HepG2 (cell line): ENCODE measurements around the gene RSPH1. TPM values are rescaled to one million over a fixed set of nuclear protein-coding genes. Genes with fewer than 3 reads are reported as not detected.

Experiments used
- ATAC-seq: fragments of 200-7000 bp; cut with Tn5 transposase; 3 replicates; pipeline ENCODE4 v1.9.1; 2020; ENCODE audit warnings: mild to moderate bottlenecking, moderate library complexity
- BruUV-seq: library from RNA; stranded (reverse); fragments of 400-500 nt; replicated peaks from 2 replicates; lab custom pipeline; 2021; lab: Mats Ljungman, UMichigan
- CTCF ChIA-PET: fragments of 300-600 bp; formaldehyde crosslinking; extraction: SDS; loops from one replicate; lab custom pipeline; 2021; ENCODE audit warnings: low total read pairs, inconsistent platforms, low intra/inter-chr PET ratio; lab: Yijun Ruan, JAX
- POLR2A ChIA-PET: fragments of 350-600 bp; sonication (Branson Sonifier 250); formaldehyde crosslinking; loops from one replicate; lab custom pipeline; 2020; ENCODE audit warnings: antibody characterized with exemption, inconsistent platforms; lab: Yijun Ruan, JAX
- DNase-seq: peaks from one replicate; pipeline ENCODE4 v3.0.0-alpha.2; 2015; ENCODE audit warnings: low spot score
- FAIRE-seq: peaks from 3 replicates; lab custom pipeline; 2011; peaks lifted over from hg19 to GRCh38; lab: Jason Lieb, UNC
- H2AFZ ChIP-seq: one replicate; pipeline ENCODE4 v1.6.1; 2011; ENCODE audit warnings: low read length, inconsistent platforms
- H3K27ac ChIP-seq: fragments of 300-600 bp; 3 replicates; pipeline ENCODE4 v1.8.0; 2011; ENCODE audit warnings: mixed run types, mild to moderate bottlenecking, mixed read lengths, low read length, inconsistent platforms; ENCODE audit not compliant: insufficient read depth; ENCODE audit errors: extremely low read length
- H3K27me3 ChIP-seq, 2 experiments: fragments of 200-600 bp in 1 of 2; 2 replicates in 1 of 2; 3 replicates in 1 of 2; pipeline versions ENCODE4 v1.6.0 to v1.8.0; 2011; ENCODE audit warnings: low read length in 2 of 2, mild to moderate bottlenecking in 2 of 2, moderate library complexity in 2 of 2, inconsistent platforms in 1 of 2; ENCODE audit not compliant: insufficient read depth in 2 of 2, control insufficient read depth in 1 of 2
- H3K36me3 ChIP-seq, 2 experiments: fragments of 200-600 bp in 1 of 2; replicated peaks in 1 of 2; 2 replicates in 1 of 2; 3 replicates in 1 of 2; pipeline versions ENCODE4 v1.5.1 to v1.8.0; 2011; ENCODE audit warnings: low read length in 2 of 2, inconsistent platforms in 1 of 2; ENCODE audit not compliant: insufficient read depth in 2 of 2, control insufficient read depth in 1 of 2
- H3K4me1 ChIP-seq: 2 replicates; pipeline ENCODE4 v1.5.1; 2012; ENCODE audit warnings: low read length, inconsistent platforms; ENCODE audit not compliant: insufficient read depth
- H3K4me2 ChIP-seq: 2 replicates; pipeline ENCODE4 v1.6.0; 2011; ENCODE audit warnings: low read depth, low read length, inconsistent platforms
- H3K4me3 ChIP-seq, 3 experiments: fragments of 200-600 bp in 1 of 3; sonication (generic), shearing (Covaris generic) in 1 of 3; replicated peaks in 1 of 3; 2 replicates each; pipeline ENCODE4 v1.5.1; 2011 to 2016; ENCODE audit warnings: low read length in 3 of 3, inconsistent platforms in 2 of 3, low read depth in 2 of 3, mild to moderate bottlenecking in 2 of 3, control low read depth in 1 of 3, mixed read lengths in 1 of 3; ENCODE audit not compliant: insufficient read depth in 1 of 3
- H3K79me2 ChIP-seq: one replicate; pipeline ENCODE4 v1.6.1; 2011; ENCODE audit warnings: low read length, inconsistent platforms; ENCODE audit not compliant: insufficient read depth
- H3K9ac ChIP-seq: 2 replicates; pipeline ENCODE4 v1.6.0; 2011; ENCODE audit warnings: mild to moderate bottlenecking, low read depth, low read length, inconsistent platforms; ENCODE audit not compliant: insufficient read depth
- H3K9me3 ChIP-seq: 2 replicates; pipeline ENCODE4 v1.5.1; 2012; ENCODE audit warnings: mild to moderate bottlenecking, low read length
- H4K20me1 ChIP-seq: 2 replicates; pipeline ENCODE4 v1.6.0; 2011; ENCODE audit warnings: inconsistent platforms, mild to moderate bottlenecking, low read length, moderate library complexity; ENCODE audit not compliant: insufficient read depth
- EEA1 ChIP-seq: sonication (generic); formaldehyde crosslinking; IDR thresholded peaks from 2 replicates; pipeline ENCODE4 v1.5.1; 2020; ENCODE audit warnings: mild to moderate bottlenecking, missing genetic modification reagents, borderline replicate concordance
- EED ChIP-seq: sonication (generic); formaldehyde crosslinking; IDR thresholded peaks from 2 replicates; pipeline ENCODE4 v1.5.0; 2020; ENCODE audit warnings: mild to moderate bottlenecking, missing genetic modification reagents
- EP300 ChIP-seq, 3 experiments: sonication (generic) in 1 of 3; formaldehyde crosslinking in 1 of 3; IDR thresholded peaks; 2 replicates each; pipeline versions ENCODE4 v1.5.1 to v1.6.1; 2011 to 2020; ENCODE audit warnings: low read depth in 2 of 3, low read length in 2 of 3, borderline replicate concordance in 1 of 3, improper control_type of control experiment in 1 of 3, mild to moderate bottlenecking in 1 of 3, missing genetic modification reagents in 1 of 3, moderate library complexity in 1 of 3
- EZH2 ChIP-seq: conservative IDR thresholded peaks from 2 replicates; pipeline ENCODE4 v1.6.1; 2012; ENCODE audit warnings: mild to moderate bottlenecking, low read depth, low read length, moderate library complexity
- GLMP ChIP-seq: sonication (generic); formaldehyde crosslinking; IDR thresholded peaks from 2 replicates; pipeline ENCODE4 v1.9.0; 2021; ENCODE audit warnings: missing genetic modification reagents, mild to moderate bottlenecking, borderline replicate concordance
- HIVEP1 ChIP-seq: sonication (generic); formaldehyde crosslinking; IDR thresholded peaks from 2 replicates; pipeline ENCODE4 v1.4.0; 2020; ENCODE audit warnings: mild to moderate bottlenecking, missing genetic modification reagents
- KDM5B ChIP-seq: sonication (generic); formaldehyde crosslinking; IDR thresholded peaks from 2 replicates; pipeline ENCODE4 v1.4.0; 2020; ENCODE audit warnings: missing genetic modification reagents, mild to moderate bottlenecking, borderline replicate concordance
- MIER2 ChIP-seq: IDR thresholded peaks from 2 replicates; pipeline ENCODE4 v1.6.1; 2016; ENCODE audit warnings: missing biosample characterization, missing genetic modification reagents
- NFIC ChIP-seq: IDR thresholded peaks from 2 replicates; pipeline ENCODE4 v1.6.1; 2012; ENCODE audit warnings: mild to moderate bottlenecking, low read length, inconsistent platforms
- TAF1 ChIP-seq: sonication (generic); formaldehyde crosslinking; IDR thresholded peaks from 2 replicates; pipeline ENCODE4 v1.4.0; 2020; ENCODE audit warnings: missing genetic modification reagents
- TOE1 ChIP-seq: sonication (generic); formaldehyde crosslinking; IDR thresholded peaks from 2 replicates; pipeline ENCODE4 v1.4.0; 2020; ENCODE audit warnings: mild to moderate bottlenecking, missing genetic modification reagents
- ZBTB39 ChIP-seq: sonication (generic); formaldehyde crosslinking; IDR thresholded peaks from 2 replicates; pipeline ENCODE4 v1.5.0; 2020; ENCODE audit warnings: missing genetic modification reagents
- ZNF121 ChIP-seq: sonication (generic); formaldehyde crosslinking; IDR thresholded peaks from 2 replicates; pipeline ENCODE4 v1.5.0; 2020; ENCODE audit warnings: mild to moderate bottlenecking, missing genetic modification reagents
- ZNF354B ChIP-seq: sonication (generic); formaldehyde crosslinking; IDR thresholded peaks from 2 replicates; pipeline ENCODE4 v1.8.0; 2022; ENCODE audit warnings: mild to moderate bottlenecking, missing genetic modification reagents
- ZNF543 ChIP-seq: sonication (generic); formaldehyde crosslinking; IDR thresholded peaks from 2 replicates; pipeline ENCODE4 v1.4.0; 2020; ENCODE audit warnings: mild to moderate bottlenecking, missing genetic modification reagents
- ZNF552 ChIP-seq: sonication (generic); formaldehyde crosslinking; IDR thresholded peaks from 2 replicates; pipeline ENCODE4 v1.9.0; 2022; ENCODE audit warnings: missing genetic modification reagents, mild to moderate bottlenecking, borderline replicate concordance
- ZNF605 ChIP-seq: sonication (generic); formaldehyde crosslinking; IDR thresholded peaks from 2 replicates; pipeline ENCODE4 v1.8.0; 2022; ENCODE audit warnings: mild to moderate bottlenecking, missing genetic modification reagents
- ZNF616 ChIP-seq: sonication (generic); formaldehyde crosslinking; IDR thresholded peaks from 2 replicates; pipeline ENCODE4 v1.5.0; 2020; ENCODE audit warnings: low read depth, mild to moderate bottlenecking, missing genetic modification reagents
- ZNF777 ChIP-seq: sonication (generic); formaldehyde crosslinking; IDR thresholded peaks from 2 replicates; pipeline ENCODE4 v1.4.0; 2020; ENCODE audit warnings: missing genetic modification reagents
- WGBS: methylation state at CpG from one replicate; pipeline ENCODE4 v1.1.6; 2017; ENCODE audit warnings: low lambda C conversion rate; 5-methylcytosine and 5-hydroxymethylcytosine counted together
- in situ Hi-C: cut with HindIII; loops from 2 replicates; pipeline ENCODE4 v1.10.0; 2017; ENCODE audit warnings: low pct_unique_long_range_greater_than_20kb; ENCODE audit not compliant: extremely low pct_ligation_motif_present
- intact Hi-C: fragments of 100-400 bp; cut with micrococcal nuclease; formaldehyde crosslinking; loops from one replicate; pipeline ENCODE4 v1.10.0; 2022; ENCODE audit not compliant: unreplicated experiment
- polyA plus RNA-seq, 8 experiments: library from polyadenylated mRNA; depleted of rRNA in 3 of 8; stranded (reverse) in 7 of 8; unstranded in 1 of 8; fragments of >200 nt; fragmentation: Illumina TruSeq in 4 of 8; extraction: Trizol in 4 of 8; gene quantifications; 2 replicates each; pipeline versions ENCODE4 v1.2.1 to v1.2.3, GENCODE V29; 2011 to 2016; ENCODE audit warnings: low read depth in 4 of 8, missing spikeins in 1 of 8, mixed read lengths in 1 of 8; ENCODE audit not compliant: insufficient read depth in 1 of 8
- total RNA-seq, 5 experiments: library from RNA; depleted of rRNA; stranded (reverse); fragments of >200 nt; fragmentation: Illumina TruSeq; extraction: Trizol; gene quantifications; 2 replicates each; pipeline ENCODE4 v1.2.3, GENCODE V29; 2016; ENCODE audit warnings: low read depth in 1 of 5

The RSPH1 gene
- total and polyA plus RNA-seq, 2 of the 13 experiments (the other 11 are each of a cell fraction or from before 2014, with no cell fraction given) = not detected

- ATAC-seq (no peak), FAIRE-seq (no peak)
- no TSS peak for BruUV-seq
Observed at GRCh38 chr21:42452401-42453223, 43.4 kb downstream of the RSPH1 start.

GRCh38 chr21:42451941-42452340 lies 44.1 kb downstream of the RSPH1 start:
- in situ Hi-C loops (no loop called here), intact Hi-C loops (no loop called here)
- H3K27ac ChIP-seq = no peak overlapping the region
- no peak for ATAC-seq
- BruUV-seq = no TSS peak
- no peaks in the 10 kb centered on the region for H3K36me3 ChIP-seq
- ChIA-PET CTCF (no interaction called here), POLR2A (no interaction called here)
- H4K20me1 ChIP-seq = no peaks in the 10 kb centered on the region
- H3K27me3 ChIP-seq = peaks cover 0 to 12% of the 10 kb centered on the region in 2 experiments; a peak in 2 of 5 replicates
- H3K4me3 ChIP-seq = no peak overlapping the region
- no peak for FAIRE-seq
- WGBS = 69% methylated on average over 7 of the region's 9 CpGs
- no peak overlapping the region for H3K9ac ChIP-seq
- H2AFZ ChIP-seq = no peak overlapping the region
- H3K79me2 ChIP-seq = no peaks in the 10 kb centered on the region
- H3K9me3 ChIP-seq = no peaks in the 10 kb centered on the region
- no peak overlapping the region for H3K4me2 ChIP-seq
- DNase-seq = no peak
- peaks cover 4% of the 10 kb centered on the region; the same call in 1 of the 2 replicates for H3K4me1 ChIP-seq
- TF ChIP-seq ZBTB39 (CRISPR knock-in tag) (no peak), GLMP (CRISPR knock-in tag) (no peak), ZNF605 (CRISPR knock-in tag) (no peak), HIVEP1 (no peak), EEA1 (CRISPR knock-in tag) (no peak), EP300 (IDR thresholded peaks at IDR 0.05; ENCODE audit: low read depth in 2 of 2, low read length in 2 of 2) (no peak), EP300 (CRISPR knock-in tag; IDR thresholded peaks at IDR 0.05; ENCODE audit: borderline replicate concordance) (no peak), TAF1 (CRISPR knock-in tag) (no peak), ZNF354B (no peak), ZNF121 (CRISPR knock-in tag) (no peak)

More at GRCh38 chr21:42452401-42453223, 43.4 kb downstream of the RSPH1 start:
- peaks cover 4% of the 10 kb centered on the region; the same call in 1 of the 2 replicates for H3K4me1 ChIP-seq
- H3K9me3 ChIP-seq = no peaks in the 10 kb centered on the region
- H3K4me2 ChIP-seq = no peak overlapping the region
- ChIA-PET POLR2A (no interaction called here), CTCF (no interaction called here)
- no peaks in the 10 kb centered on the region for H4K20me1 ChIP-seq
- 60% methylated on average over 6 of the region's 22 CpGs for WGBS
- H3K27ac ChIP-seq = no peak overlapping the region
- no peaks in the 10 kb centered on the region for H3K79me2 ChIP-seq
- H2AFZ ChIP-seq = no peak overlapping the region
- no peak overlapping the region for H3K4me3 ChIP-seq
- H3K9ac ChIP-seq = no peak overlapping the region
- H3K27me3 ChIP-seq = peaks cover 0 to 12% of the 10 kb centered on the region in 2 experiments; a peak in 2 of 5 replicates
- intact Hi-C loops = no loop called here
- in situ Hi-C loops = no loop called here
- no peak for DNase-seq
- TF ChIP-seq KDM5B (CRISPR knock-in tag) (no peak), ZNF543 (no peak), ZNF777 (CRISPR knock-in tag) (no peak), ZNF605 (CRISPR knock-in tag) (no peak), NFIC (no peak), TOE1 (no peak), ZNF616 (no peak), ZNF552 (CRISPR knock-in tag) (no peak), EZH2 (no peak), EED (CRISPR knock-in tag) (no peak), MIER2 (CRISPR knock-in tag) (no peak)
- no peaks in the 10 kb centered on the region for H3K36me3 ChIP-seq
